ENCODE results near the gene LILRB2. TPM values are rescaled to one million over a fixed set of nuclear protein-coding genes. Genes with fewer than 3 reads are reported as not detected.
"Not testable (repeated sequence)": the region's sequence is repeated elsewhere in the genome, so short reads cannot be mapped to it uniquely, and the experiment has no call there.

Gene LILRB2
- not detected in 2 replicates for total RNA-seq
- long read RNA-seq, result 0 reads

DNA sequence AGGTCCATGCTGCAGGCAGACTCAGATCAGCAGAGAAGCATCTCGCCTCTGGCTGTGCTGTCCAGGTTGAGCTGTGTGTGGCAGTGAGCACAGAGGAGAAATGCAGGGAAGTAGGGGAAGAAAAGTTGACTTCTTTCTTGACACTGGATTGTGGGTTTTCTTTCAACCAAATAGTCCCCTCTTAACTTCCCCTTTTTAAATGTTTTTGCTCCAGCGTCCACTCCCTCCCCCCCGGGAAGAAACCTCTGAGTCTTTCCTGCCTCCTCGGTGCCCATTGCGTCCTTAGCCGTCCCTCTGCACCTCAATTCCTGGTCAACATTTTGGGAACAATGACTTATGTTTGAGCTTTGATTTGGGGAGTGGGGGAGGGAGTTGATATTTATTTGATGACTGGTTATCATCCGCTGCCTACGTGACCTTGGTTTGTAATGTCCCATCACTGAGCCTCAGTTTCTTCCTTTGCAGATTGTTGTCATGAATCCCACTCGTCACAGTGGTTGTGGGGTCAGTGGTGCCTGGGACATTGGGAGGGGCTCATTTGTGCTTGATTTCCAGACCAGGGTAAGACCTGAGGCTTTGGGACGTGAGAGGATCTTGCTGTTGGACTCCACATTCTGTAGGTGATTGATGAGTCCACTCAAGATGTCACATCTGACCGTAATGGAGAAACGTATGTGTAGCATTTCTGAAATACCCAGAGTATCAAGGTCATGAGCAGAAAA, at the start of gene LILRB2:
Gene LILRB2, minus strand, starts transcription at position 104 of the 722 bp plus-strand sequence. CDS start 614 bp downstream, outside the sequence.
- DNase-seq (ENCODE audit: low spot score, unreplicated experiment), result no peak
- no peak within 1 kb of the TSS for H3K4me3 Mint-ChIP-seq (ENCODE audit: low read depth)
- H3K27ac Mint-ChIP-seq, result no peak within 1 kb of the TSS
- no peaks in the 10 kb centered on the region for H3K4me1 Mint-ChIP-seq (ENCODE audit: low read depth)
- no peak for TF ChIP-seq CTCF (IDR thresholded peaks at IDR 0.05; ENCODE audit: unreplicated experiment)
- no peaks in the 10 kb centered on the region for H3K9me3 Mint-ChIP-seq (ENCODE audit: low read depth)
- peaks cover 49% of the 10 kb centered on the region for H3K27me3 Mint-ChIP-seq
- no peaks in the 10 kb centered on the region for H3K36me3 Mint-ChIP-seq (ENCODE audit: insufficient read depth)

DNA sequence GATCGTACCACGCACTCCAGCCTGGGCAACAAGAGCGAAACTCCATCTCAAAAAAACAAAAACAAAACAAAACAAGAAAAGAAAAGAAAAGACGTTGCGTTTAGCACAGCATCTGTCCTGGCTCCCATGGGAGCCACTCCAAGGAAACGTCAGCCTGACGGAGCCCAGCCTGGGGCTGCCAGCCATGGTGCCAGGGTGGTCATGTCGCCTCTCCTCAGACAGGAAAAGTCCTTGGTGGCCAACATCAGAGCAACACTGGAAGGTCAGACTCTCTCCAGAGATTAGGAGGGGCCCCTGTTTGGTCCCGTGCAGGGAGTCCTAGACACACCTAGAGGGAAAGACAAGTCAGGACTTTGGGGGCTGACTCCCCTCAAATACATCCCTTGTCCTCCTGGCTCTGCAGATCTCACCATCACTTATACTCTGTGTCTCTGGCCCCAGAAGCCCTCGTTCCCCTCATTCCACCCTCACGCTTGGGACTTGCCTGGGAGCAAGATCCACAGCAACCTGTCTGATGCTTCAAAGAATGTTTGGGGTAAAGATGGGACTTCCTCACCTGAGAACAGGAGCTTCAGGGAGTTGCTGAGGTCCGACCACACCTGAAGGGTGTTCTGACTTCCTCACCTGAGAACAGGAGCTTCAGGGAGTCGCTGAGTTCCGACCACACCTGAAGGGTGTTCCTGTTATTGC, 48.7 kb upstream of the LILRB2 start:
- Mint-ChIP-seq H3K4me3 (ENCODE audit: low read depth) (no peak overlapping the region), H3K27ac (no peak overlapping the region)
- no peak for DNase-seq (ENCODE audit: low spot score, unreplicated experiment)

GRCh38 chr19:54328781-54329180, 47.9 kb upstream of the LILRB2 start:
- not testable (repeated sequence) for DNase-seq (ENCODE audit: low spot score, unreplicated experiment); H3K4me3 Mint-ChIP-seq (ENCODE audit: low read depth); H3K4me1 Mint-ChIP-seq (ENCODE audit: low read depth); H3K27ac Mint-ChIP-seq; H3K36me3 Mint-ChIP-seq (ENCODE audit: insufficient read depth); H3K9me3 Mint-ChIP-seq (ENCODE audit: low read depth)
- H3K27me3 Mint-ChIP-seq, result peaks cover 32% of the 10 kb centered on the region

More for the DNA sequence above, 48.7 kb upstream of the LILRB2 start:
- Mint-ChIP-seq H3K27me3 (peaks cover 32% of the 10 kb centered on the region), H3K36me3 (ENCODE audit: insufficient read depth) (no peaks in the 10 kb centered on the region), H3K4me1 (ENCODE audit: low read depth) (no peaks in the 10 kb centered on the region), H3K9me3 (ENCODE audit: low read depth) (no peaks in the 10 kb centered on the region)
- TF ChIP-seq CTCF (IDR thresholded peaks at IDR 0.05; ENCODE audit: unreplicated experiment), result no peak

DNA sequence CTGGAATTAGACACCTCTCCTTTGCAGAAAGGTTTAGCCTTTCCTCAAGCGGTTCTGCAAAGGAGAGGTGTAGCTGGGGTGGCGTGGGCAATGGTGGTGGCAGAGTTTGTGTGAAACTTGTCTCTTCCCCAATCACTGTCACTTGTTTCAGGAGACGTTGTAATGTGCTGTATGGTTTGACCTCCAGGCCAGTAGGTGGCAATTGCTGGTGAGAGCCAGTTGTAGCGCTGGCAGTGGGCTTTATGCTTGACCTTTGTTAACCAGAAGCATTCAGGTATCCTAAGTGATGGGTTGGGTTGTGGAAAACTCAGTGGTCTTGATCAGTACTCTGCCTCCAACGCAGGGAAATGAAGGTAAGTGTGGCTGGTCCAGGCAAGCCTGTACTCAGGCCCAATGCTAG, 44.7 kb upstream of the LILRB2 start:
- TF ChIP-seq CTCF (IDR thresholded peaks at IDR 0.05; ENCODE audit: unreplicated experiment), result no peak
- Mint-ChIP-seq H3K4me1 (ENCODE audit: low read depth) (no peaks in the 10 kb centered on the region), H3K27me3 (peaks cover 28% of the 10 kb centered on the region), H3K36me3 (ENCODE audit: insufficient read depth) (no peaks in the 10 kb centered on the region), H3K9me3 (ENCODE audit: low read depth) (peaks cover 14% of the 10 kb centered on the region), H3K4me3 (ENCODE audit: low read depth) (no peak overlapping the region), H3K27ac (no peak overlapping the region)
- DNase-seq (ENCODE audit: low spot score, unreplicated experiment), result no peak

GRCh38 chr19:54325194-54325621, 44.3 kb upstream of the LILRB2 start:
- H3K27me3 Mint-ChIP-seq, result peaks cover 30% of the 10 kb centered on the region
- peak; percentile 82 for TF ChIP-seq CTCF (IDR thresholded peaks at IDR 0.05; ENCODE audit: unreplicated experiment)
- peaks cover 16% of the 10 kb centered on the region for H3K9me3 Mint-ChIP-seq (ENCODE audit: low read depth)
- H3K27ac Mint-ChIP-seq, result no peak overlapping the region
- no peaks in the 10 kb centered on the region for H3K4me1 Mint-ChIP-seq (ENCODE audit: low read depth)
- no peak overlapping the region for H3K4me3 Mint-ChIP-seq (ENCODE audit: low read depth)
- DNase-seq (ENCODE audit: low spot score, unreplicated experiment), result no peak
- no peaks in the 10 kb centered on the region for H3K36me3 Mint-ChIP-seq (ENCODE audit: insufficient read depth)

All from progenitor cell of endocrine pancreas (in vitro differentiated cells).